ENCODE results near the gene TPM3. TPM values are rescaled to one million over a fixed set of nuclear protein-coding genes. Genes with fewer than 3 reads are reported as not detected.

Gene TPM3
- total RNA-seq, 6 donors from 2014 or later, result 149 to 452 (median 344) TPM

GRCh38 chr1:154193821-154194220, 1.9 kb upstream of the TPM3 start:
- DNase-seq, result no peak
- WGBS, 2 donors, result 57 to 64% methylated on average over 7 to 8 of the region's 8 CpGs
- no peak for ATAC-seq (ENCODE audit: low FRiP score in 2 of 2)
- Histone ChIP-seq H3K9me3 (no peaks in the 10 kb centered on the region), H3K4me3 (no peak overlapping the region), H3K27me3 (no peaks in the 10 kb centered on the region), H3K36me3 (no peaks in the 10 kb centered on the region), H3K27ac (no peak overlapping the region), H3K4me1 (peaks cover 1 to 11% (median 5%) of the 10 kb centered on the region in 4 donors)
- TF ChIP-seq CTCF (IDR thresholded peaks at IDR 0.05) (no peak), POLR2AphosphoS5 (IDR thresholded peaks at IDR 0.05) (no peak), EP300 (IDR thresholded peaks at IDR 0.05) (no peak), POLR2A (IDR thresholded peaks at IDR 0.05) (no peak)

DNA sequence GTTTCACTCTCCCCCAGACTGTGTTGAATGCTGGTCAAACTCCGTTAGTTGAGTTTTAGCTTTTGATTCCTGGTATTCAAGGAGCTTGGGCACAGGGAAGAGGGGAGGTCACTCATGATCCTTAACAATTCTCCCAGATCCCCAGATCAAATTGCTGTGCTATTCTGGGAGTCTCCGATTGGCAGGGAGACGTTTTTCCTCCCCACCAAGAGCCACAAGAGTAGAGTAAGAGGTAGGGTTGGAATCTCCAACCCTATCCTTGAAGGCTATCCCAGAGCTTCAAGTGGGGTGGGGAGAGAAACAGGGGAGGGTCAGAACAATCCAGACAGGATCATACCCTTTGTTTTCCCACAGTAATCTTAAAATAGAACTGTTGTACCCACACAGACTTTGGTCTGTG, 576 bp upstream of the TPM3 start:
- TF ChIP-seq POLR2A (IDR thresholded peaks at IDR 0.05), result no peak
- TF ChIP-seq EP300 (IDR thresholded peaks at IDR 0.05), result no peak
- TF ChIP-seq CTCF (IDR thresholded peaks at IDR 0.05), result no peak
- no peak for TF ChIP-seq POLR2AphosphoS5 (IDR thresholded peaks at IDR 0.05)
- WGBS, 2 donors, result 34 to 47% methylated on average over 2 to 3 of the region's 3 CpGs

DNA sequence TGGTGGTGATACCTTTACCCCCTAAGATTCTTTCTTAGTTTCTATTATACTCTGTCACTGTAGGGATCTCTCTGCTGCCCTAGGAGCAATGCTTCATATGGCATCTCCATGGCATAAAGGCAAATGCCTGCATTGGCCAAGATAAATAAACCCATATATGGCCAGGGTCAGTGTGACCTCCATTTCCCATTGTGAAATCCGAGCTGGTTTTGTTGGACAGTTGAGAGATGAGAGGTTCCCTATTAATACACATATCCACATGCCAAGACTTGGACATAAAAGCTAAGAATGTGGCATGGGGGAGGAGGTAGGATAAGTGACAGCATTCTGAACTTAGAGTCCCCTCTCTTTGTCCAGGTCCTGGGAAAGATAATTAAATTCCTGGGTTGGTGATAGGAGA, 1.4 kb downstream of the TPM3 start:
- no peak overlapping the region for H3K4me3 ChIP-seq
- TF ChIP-seq POLR2A (IDR thresholded peaks at IDR 0.05) (no peak), POLR2AphosphoS5 (IDR thresholded peaks at IDR 0.05) (no peak), EP300 (IDR thresholded peaks at IDR 0.05) (no peak), CTCF (IDR thresholded peaks at IDR 0.05) (no peak)
- no peak overlapping the region for H3K27ac ChIP-seq
- WGBS, 2 donors, result 21 to 50% methylated on average over 1 of the region's 1 CpG
- H3K9me3 ChIP-seq, result no peaks in the 10 kb centered on the region
- no peaks in the 10 kb centered on the region for H3K36me3 ChIP-seq
- DNase-seq (peak in 1 of 2 donors; percentile 30), ATAC-seq (ENCODE audit: low FRiP score in 2 of 2) (no peak)
- H3K27me3 ChIP-seq, result no peaks in the 10 kb centered on the region
- H3K4me1 ChIP-seq, result peaks cover 0 to 8% (median 1%) of the 10 kb centered on the region in 4 donors

More for the DNA sequence above, 576 bp upstream of the TPM3 start:
- H3K4me3 ChIP-seq, result no peak overlapping the region
- DNase-seq, result no peak
- ATAC-seq (ENCODE audit: low FRiP score in 2 of 2), result no peak
- peaks cover 0 to 8% (median 4%) of the 10 kb centered on the region in 4 donors for H3K4me1 ChIP-seq
- H3K27ac ChIP-seq, result no peak overlapping the region
- no peaks in the 10 kb centered on the region for H3K36me3 ChIP-seq
- no peaks in the 10 kb centered on the region for H3K9me3 ChIP-seq
- H3K27me3 ChIP-seq, result no peaks in the 10 kb centered on the region

DNA sequence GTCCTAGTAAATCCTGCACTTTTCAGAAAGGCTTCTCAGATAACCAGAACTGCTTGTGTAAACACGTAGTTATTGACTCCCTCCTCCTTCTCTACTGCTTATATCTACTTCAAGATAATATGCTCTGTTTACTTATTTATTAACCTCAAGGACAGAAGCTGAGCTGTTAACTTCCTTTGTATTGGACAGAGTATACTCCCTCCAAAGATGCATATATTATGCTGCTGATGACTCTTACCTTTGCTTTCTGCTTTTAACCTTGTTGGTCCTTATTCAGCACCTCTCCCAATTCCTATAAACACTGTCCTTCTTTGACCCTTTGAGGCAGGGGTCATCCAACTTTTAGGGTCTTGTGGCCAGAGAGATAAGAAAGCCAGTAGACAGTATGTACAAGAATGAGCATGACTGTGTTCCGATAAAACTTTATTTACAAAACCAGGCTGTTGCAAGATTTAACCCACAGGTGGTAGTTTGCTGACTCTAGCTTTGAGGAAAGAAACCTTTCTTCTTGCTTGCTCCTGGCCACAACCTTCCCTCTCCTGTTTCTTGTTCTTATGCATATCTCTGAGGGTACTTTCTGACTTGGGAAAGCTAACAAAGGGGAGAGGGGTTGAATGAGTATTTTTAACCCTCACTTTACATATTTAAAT, 4.9 kb downstream of the TPM3 start:
- no peak for DNase-seq
- Histone ChIP-seq H3K27ac (no peak overlapping the region), H3K4me3 (no peak overlapping the region), H3K9me3 (no peaks in the 10 kb centered on the region), H3K4me1 (peaks cover 4 to 10% (median 5%) of the 10 kb centered on the region in 4 donors), H3K36me3 (no peaks in the 10 kb centered on the region), H3K27me3 (no peaks in the 10 kb centered on the region)
- no peak for TF ChIP-seq POLR2A (IDR thresholded peaks at IDR 0.05)
- no peak for TF ChIP-seq CTCF (IDR thresholded peaks at IDR 0.05)
- TF ChIP-seq POLR2AphosphoS5 (IDR thresholded peaks at IDR 0.05), result no peak
- no peak for TF ChIP-seq EP300 (IDR thresholded peaks at IDR 0.05)
- 43 to 48% methylated on average over 2 of the region's 2 CpGs for WGBS, 2 donors
- ATAC-seq (ENCODE audit: low FRiP score in 2 of 2), result no peak

GRCh38 chr1:154186177-154186576, 5.7 kb downstream of the TPM3 start:
- WGBS, 2 donors, result 57 to 73% methylated on average over 1 of the region's 1 CpG
- Histone ChIP-seq H3K27ac (no peak overlapping the region), H3K4me3 (no peak overlapping the region), H3K4me1 (peaks cover 6 to 18% (median 11%) of the 10 kb centered on the region in 4 donors), H3K27me3 (no peaks in the 10 kb centered on the region), H3K36me3 (no peaks in the 10 kb centered on the region), H3K9me3 (no peaks in the 10 kb centered on the region)
- peak in 4 of 6 experiments; percentile 38 to 57 (median 47) for TF ChIP-seq CTCF (IDR thresholded peaks at IDR 0.05)
- no peak for TF ChIP-seq POLR2AphosphoS5 (IDR thresholded peaks at IDR 0.05)
- TF ChIP-seq POLR2A (IDR thresholded peaks at IDR 0.05), result no peak
- no peak for TF ChIP-seq EP300 (IDR thresholded peaks at IDR 0.05)
- DNase-seq (peak in 1 of 2 donors; percentile 70), ATAC-seq (ENCODE audit: low FRiP score in 2 of 2) (no peak)
